Fibroblast of peridontal ligament (primary cell): ENCODE results near the gene FAM234A.

Source experiments
- DNase-seq: peaks from one replicate; pipeline ENCODE4 v3.0.0-alpha.2; 2010; ENCODE audit errors: extremely low read depth

FAM234A gene

DNA sequence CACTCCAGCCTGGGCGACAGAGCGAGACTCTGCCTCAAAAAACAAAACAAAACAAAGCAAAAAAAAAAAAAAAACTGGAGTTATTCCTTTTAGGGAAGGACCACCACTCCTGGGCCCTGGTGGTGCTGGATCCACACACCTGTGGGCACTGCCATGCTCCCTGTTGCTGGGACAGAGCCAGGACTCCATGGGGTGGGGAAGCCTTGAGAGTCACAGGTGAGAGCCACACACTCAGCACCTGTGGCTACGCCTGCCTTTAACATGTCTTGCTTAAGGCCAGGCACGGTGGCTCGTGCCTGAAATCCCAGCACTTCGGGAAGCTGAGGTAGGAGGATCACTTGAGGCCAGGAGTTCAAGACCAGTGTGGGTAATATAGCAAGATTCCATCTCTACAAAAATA is 66.6 kb downstream of the FAM234A start:
- no peak for DNase-seq

DNA sequence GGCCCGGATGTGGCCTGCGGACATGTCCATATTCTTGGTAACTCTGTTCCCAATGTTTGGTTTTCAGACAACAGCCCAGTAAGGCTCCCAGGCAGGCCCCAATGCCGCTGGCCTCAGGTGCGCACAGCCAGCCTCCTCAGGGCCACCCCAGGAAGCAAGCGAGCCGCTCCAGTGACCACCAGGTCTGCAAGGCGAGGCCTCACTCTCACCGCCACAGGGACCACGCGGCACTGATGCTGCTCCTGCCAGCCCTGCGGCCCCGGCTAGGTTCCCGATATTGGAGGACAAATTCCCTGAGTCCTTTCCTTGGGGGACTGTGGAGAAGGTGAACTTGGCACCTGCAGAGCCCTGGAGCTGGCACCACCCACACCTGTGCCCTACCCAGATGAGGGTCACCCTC is 67.3 kb downstream of the FAM234A start:
- DNase-seq: no peak

DNA sequence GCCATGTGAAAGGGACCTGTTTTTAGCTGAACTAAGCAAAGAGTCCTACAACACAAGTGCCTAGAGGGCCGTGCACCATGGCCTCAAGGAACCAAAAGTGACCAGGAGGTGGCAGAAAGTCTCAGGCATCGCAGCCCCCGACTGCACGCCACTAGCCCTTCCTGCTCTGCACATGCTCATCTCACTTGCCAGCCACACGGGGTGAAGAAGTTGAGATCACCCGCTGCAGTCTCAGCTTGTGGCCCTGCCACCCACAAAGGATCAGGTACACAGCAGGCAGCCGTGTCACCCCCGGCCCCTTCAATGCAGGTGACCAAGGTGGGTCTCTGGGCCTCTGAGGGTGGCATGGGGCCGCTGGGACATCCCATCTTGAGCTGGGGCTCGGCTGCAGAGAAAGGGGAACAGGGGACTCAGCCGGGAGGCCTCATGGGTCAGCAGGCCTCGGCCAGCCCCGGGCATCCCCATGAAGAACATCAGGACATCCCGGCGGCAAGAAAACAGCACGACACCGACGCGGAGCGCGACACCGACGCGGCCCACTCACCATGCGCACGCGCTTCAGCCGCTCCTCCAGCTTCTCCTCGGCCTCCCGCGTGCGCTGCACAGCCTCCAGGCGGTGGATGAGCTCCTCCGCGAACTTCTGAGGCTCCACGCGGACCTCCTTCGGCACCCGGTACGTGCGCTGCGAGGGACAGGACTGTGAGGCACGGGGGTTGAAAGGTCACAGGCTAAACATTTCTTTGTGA is 69.3 kb downstream of the FAM234A start:
- no peak for DNase-seq

DNA sequence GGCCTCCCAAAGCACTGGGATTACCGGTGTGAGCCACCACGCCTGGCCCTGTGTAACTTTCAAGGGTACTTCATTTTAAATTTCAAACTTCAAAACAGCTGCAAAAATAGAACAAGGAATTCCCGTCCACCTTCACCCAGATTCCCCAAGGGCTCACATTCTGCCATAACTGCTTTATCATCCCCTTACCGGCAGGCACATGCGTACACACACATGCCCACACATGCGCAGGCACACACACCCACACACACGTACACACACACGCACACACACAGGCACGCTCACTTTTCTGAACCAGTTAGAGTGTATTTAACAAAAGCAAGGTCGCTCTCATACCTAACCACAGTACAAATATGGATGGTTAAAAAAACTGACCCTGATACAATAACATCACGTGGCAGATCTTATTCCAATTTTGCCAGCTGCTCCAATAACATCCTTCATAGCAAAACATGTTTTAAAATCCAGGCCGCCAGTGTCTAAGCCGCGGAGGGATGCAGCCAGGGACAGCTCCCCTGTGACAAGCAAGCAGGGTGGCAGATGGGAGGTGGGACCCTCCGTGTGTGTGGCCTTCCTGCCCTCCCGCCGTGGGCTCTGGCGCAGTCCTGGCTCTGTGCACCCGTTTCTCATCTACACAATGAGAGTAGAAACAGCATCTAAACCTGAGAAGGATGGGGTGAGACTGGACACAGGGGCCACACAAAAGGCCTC is 71.5 kb downstream of the FAM234A start:
- no peak for DNase-seq

DNA sequence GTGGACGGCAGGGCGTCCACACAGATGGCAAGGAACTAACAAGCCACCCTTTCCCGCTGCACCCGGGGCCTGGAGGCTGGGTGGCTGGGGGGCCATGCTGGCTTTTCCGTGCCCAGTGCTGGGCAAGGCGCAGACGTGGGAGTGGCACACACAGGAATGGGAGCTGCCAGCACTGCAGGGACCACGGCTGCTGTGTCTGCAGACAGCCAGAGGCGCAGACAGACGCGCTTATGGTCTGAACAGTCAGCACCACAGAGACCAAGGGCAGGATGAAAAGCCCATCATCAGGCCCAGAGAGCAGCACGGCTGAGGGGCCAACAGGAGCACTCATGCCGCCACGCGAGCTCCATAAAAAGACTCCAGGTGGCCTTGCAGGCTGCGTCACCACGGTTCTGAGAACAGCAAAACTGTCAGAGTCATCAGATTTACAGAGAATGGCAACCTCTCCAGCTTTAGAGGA is 72.3 kb downstream of the FAM234A start:
- DNase-seq: no peak

DNA sequence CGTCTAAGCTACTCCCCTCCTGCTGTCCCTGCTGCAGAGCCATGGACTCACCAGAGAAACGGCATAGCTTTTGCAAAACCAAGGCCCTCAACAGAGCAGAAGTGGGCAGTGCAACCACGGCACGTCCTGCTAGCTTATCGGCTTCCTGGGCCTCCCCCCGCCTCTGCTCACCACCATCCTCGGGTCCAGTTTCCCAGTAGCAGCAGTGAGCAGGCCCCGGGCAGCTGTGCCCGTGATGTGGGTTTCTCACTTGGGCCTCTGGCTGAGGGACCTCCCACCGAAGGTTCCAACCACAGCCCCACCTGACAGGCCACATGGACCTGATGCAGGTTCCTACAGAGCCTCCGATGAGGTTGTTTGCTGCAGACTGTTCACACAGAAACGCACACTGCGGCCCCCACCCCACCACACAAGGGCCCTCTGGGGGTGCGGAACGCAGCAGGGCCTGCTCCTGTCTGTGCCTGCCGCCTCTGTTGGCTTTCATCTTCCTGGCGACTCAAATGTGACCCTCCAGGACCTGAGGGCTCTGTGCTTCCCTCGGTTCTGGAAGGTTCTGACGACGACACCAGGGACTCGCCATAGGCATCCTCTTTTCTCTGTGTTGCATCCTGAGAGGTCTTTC is 73.2 kb downstream of the FAM234A start:
- no peak for DNase-seq

DNA sequence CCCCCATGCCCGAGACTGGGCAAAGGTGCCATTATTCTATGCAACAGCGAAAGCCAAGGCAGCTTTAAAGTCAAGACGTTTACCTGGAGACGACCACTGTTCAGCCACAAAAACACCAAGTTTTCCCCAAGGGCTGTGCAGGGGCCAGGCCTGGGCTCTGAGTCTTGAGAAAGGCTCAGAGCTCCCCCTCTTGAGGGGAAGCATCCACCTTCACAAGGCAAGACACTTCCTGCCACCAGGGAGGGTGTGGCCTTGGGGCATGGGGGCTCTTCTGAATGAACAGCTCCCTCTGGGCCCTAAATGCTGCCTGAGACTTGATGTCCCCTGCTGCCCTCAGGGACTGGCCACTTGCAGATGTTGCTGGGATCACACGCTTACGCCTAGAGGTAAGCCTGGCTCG is 74.9 kb downstream of the FAM234A start:
- no peak for DNase-seq

DNA sequence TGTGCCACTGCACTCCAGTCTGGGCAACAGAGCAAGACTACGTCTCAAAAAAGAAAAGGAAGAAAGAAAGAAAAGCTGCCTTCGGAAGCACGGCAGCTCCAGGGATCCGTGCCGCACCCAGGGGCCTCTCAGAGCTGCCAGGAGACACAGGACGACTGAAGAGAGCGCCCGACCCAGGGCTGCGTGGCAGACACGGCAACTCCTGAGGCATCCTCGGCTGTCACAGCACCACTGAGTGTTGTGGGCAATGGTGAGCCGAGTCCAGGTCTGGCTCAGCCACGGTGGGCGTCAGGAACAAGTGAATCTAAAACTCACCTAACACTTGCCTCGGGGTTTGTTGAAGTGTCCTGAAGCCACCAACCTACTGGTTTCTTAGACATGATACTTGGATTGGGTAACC is 77.1 kb downstream of the FAM234A start:
- DNase-seq: no peak

DNA sequence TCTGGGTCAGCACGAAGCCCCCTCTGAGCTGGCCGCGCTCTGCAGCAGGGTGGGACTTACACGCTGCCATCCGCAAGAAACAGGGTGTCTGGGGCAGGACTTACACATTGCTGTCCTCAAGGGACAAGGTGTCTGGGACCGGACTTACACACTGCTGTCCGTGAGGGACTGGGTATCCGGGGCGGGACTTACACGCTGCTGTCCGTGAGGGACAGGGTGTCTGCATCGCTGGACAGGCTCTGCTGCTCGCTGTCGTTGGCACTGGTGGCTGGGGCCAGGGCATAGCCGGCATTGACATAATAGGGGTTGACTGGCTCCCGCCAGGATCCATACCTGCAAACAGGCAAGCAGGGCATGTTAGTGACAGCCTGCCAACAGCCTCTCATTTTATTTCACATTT is 79.7 kb downstream of the FAM234A start:
- DNase-seq: no peak

DNA sequence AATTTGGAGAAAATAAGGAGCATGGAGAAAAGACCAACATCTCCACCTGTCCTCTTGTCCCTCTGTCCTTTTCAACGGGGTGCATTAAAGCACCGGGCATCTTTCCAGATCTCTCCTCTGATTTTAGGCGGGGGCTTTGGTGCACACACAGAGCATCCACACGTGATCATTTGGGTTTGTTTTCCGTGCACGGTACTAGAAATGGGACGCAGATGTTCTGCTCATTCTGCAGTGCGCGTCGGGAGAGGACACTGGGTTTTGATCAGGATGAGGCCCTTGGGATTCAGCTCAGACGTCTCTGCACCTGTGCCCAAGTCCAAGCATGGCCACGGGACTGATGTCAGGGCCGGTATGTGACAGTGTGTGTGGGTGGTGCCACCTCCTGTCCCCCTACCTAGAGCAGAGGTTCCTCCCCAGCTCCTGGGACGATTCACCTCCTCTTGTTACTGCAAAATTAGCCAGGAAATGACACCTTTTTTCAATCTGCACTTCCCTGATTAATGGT is 80.2 kb downstream of the FAM234A start:
- DNase-seq: no peak
